Bone marrow (tissue), 2 donors: ENCODE results near the gene MT1A.
"Not testable (repeated sequence)": the region's sequence is repeated elsewhere in the genome, so short reads cannot be mapped to it uniquely, and the experiment has no call there.

Source experiments
- DNase-seq, 2 donors: peaks; one replicate each; lab custom pipeline; 2025; lab: John Stamatoyannopoulos, UW

MT1A gene

DNA sequence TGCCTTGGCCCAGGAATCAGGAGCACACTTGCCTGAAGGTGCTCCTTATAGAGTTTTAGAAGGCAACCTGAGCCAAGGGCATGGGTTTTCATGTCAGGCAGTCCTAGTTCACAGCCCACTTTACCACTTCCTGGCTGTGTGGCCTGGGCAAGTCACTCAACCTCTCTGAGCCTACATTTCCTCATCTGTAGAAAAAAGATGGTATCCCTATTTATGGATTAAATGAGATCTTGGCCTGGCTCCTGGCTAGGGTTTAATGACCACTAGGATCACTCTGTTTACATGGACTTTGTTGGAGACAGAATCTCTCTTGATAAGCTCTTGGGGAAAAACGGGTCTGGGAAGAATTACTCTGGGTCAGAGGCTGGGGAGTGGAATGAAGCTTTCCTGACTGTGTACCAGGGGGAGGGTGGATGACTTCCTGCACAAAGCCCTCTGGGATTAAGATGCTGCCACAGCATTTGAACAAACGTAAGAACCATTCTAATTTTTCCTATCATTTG is 27.8 kb upstream of the MT1A start:
- no peak for DNase-seq

DNA sequence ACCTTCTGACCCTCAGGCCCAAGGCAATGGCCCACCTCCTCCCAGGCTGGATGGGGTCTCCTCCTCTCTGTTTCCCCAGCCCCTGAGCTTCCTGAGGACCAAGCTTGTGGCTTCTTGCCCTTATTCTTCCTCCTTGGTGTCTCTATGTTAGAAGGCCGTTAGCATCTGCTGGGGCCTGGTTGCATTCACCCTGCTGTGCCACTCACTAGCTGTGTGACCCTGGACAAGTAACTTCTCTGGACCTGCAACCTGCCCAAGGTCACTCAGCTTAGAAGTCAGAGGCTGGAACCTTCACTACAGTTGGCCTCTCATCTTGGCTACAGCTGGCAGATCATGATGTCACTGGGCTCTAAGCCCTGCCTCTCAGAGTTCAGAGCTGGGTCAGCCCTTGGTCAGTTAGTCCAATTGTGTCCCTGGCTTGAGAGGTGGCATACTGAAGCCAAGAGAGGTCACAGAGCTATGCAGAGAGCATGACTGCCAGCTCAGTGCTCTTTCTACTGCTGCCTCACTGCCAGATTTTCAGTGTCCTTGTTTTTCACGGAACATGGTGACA is 27.1 kb upstream of the MT1A start:
- no peak for DNase-seq

DNA sequence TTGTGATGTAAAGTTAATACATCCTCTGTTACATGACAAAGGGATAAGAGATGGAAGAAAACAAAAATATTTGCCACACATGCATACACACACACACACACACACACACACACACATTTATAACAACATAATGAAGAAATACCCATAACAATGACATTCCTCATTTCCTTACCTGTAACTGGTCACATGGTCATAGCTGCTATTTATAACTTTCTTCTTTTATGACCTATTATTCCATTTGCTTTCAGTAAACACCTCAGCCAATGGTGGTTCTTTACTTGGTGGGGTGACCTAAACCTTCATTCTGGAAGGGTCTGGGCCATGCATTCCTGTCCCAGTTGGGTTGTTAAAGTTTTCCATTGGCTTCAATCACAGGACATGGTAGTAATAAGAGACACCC is 24.8 kb upstream of the MT1A start:
- no peak for DNase-seq

GRCh38 chr16:56614549-56614991 is 23.9 kb upstream of the MT1A start:
- no peak for DNase-seq

- no peak for DNase-seq
Measured at GRCh38 chr16:56615353-56615752, 23.1 kb upstream of the MT1A start.

DNA sequence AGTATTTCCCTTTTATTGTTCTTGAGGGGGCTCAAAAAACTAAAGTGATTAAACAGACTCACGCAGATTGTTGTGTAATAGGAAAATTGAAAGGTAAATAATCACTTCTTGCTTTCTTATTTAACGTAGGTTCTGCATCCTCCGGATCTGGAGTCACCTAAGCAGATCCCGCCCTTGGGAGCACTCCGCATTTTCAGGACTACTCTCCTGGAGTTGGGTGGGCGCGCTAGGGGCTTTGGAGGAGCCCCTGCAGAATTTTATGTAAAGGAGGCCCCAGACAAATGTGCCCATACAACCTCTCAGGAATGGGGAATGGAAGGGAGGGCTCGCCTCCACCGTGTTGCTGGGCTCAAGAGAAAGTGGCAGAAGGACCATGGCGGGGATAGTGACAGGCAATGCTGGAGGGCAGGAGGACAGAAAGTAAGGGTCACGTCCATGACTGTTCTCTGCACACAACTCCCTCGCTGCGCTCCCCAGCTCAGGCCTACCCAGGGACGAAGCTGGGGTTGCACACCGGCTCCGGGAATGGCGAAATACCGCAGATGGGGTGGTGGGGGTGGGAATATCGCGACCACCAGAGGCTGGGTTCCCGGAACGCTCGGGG is 21.8 kb upstream of the MT1A start:
- DNase-seq = no peak

- no peak for DNase-seq
Measured at GRCh38 chr16:56617212-56618085, 21.0 kb upstream of the MT1A start.

GRCh38 chr16:56618138-56618537 is 20.3 kb upstream of the MT1A start:
- DNase-seq = no peak

DNA sequence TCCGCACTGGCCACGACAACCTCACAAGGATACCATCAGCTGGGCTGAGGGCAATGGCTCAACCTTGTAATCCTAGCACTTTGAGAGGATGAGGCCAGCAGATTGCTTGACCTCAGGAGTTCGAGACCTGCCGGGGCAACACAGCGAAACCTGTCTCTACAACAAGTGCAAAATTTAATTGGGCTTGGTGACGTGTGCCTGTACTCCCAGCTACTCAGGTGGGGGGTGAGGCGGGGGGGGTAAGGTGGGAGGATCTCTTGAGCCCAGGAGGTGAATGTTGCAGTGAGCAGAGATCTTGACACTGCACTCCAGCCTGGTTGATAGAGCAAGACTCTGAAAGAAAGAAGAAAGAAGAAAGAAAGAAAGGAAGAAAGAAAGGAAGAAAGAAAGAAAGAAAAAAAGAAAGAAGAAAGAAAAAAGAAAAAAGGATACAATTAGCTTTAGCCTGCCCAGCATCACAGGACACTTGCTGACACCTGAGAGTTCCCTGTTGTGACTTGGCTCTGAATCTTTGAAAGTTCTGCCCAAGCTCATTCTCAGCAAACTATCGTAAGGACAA is 18.0 kb upstream of the MT1A start:
- no peak for DNase-seq

GRCh38 chr16:56621665-56622445 is 16.6 kb upstream of the MT1A start:
- not testable (repeated sequence) for DNase-seq

DNA sequence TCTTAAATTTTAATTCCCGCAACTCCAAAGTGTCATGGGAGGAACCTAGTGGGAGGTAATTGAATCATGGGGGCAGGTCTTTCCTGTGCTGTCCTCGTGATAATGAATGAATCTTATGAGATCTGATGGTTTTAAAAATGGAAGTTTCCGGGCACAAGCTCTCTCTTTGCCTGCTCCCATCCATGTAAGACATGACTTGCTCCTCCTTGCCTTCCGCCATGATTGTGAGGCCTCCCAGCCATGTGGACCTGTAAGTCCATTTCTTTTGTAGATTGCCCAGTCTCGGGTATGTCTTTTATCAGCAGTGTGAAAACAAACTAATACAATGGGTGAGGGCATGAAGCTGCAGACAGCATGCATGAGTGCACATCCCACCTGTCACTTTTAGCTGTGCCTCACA is 15.3 kb upstream of the MT1A start:
- not testable (repeated sequence) for DNase-seq

DNA sequence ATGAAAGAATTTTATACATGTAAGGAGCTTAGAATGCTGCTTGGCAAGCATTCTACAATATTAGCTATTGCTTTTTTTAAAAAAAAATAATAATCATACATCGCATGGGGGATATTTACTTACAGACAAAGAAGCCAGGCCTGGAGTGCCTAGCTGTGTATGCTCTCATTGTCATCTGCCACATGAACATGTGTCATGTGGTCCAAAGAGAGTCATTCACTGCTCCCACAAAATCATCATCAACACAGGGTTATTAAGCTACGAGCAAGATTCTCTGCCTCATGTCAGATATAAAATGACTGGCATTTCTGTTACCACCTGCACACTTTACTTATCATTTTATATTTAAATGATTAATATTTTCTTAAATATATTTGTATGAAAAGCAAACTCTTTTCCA is 14.8 kb upstream of the MT1A start:
- DNase-seq = no peak

DNA sequence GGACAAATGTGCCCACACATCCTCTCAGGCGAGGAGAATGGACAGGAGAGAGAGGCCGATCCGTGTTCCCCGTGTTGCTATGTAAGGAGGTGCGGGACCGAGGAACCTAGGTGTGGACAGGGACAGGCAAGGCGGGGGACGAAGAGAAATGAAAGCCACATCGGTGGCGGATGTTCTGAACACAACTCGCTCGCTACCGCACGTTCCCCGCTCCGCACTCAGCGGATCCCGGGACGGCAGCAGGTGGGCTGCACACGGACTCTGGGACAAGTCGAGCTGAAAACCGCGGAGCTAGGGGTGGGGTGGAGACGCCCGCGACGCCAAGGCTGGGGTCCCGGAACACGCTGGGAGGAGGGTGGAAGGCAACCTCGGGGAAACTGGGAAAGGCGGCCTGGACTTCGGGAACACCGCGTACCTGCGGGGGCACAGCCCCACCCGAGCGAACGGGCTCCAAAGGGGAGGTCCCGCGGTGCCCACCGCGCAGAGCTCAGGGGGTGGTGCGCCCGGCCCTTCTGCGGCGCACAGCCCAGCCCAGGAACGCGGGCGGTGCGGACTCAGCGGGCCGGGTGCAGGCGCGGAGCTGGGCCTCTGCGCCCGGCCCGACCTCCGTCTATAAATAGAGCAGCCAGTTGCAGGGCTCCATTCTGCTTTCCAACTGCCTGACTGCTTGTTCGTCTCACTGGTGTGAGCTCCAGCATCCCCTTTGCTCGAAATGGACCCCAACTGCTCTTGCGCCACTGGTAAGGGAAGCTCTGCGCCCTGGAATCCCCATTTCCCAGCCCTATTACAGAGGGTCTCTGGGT is 13.1 kb upstream of the MT1A start, which contains the start of gene MT1E:
MT1E (plus strand) TSS at position 642 of the 803 bp plus-strand sequence; CDS start at position 713, 71 bp downstream.
- peak in 1 of 2 donors; percentile 34 for DNase-seq

DNA sequence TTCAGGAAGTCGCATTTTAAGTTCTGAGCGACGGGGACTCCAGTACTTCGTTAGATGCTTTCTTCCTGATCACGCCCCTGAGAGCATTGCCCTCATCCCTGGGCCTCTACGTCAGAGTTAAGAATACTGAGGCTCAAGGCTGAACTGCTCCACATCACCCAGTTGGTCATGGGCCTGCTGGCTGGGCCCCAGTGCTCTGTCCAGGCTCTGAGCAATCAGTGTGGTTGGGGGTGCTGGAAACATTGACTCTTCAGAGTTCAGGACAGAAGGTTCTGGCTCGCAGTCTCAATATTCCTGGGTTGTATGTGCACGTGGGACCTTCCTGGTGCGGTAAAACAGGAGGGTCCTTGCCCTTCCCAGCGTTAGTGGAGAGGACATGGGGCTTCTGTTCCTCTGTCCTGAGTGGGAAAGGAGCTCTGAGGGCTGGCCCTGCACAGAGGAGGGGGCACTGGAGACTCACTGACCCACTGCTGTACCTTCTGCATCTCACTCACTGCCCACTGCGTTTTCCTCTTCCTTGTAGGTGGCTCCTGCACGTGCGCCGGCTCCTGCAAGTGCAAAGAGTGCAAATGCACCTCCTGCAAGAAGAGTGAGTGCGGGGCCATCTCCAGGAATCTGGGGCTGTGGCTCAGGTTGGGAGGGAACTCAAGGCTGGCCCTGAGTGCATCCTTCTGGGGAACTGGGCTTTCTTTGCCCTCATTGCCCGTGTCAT is 12.4 kb upstream of the MT1A start:
- no peak for DNase-seq

GRCh38 chr16:56626685-56627084 is 11.8 kb upstream of the MT1A start:
- DNase-seq = no peak

DNA sequence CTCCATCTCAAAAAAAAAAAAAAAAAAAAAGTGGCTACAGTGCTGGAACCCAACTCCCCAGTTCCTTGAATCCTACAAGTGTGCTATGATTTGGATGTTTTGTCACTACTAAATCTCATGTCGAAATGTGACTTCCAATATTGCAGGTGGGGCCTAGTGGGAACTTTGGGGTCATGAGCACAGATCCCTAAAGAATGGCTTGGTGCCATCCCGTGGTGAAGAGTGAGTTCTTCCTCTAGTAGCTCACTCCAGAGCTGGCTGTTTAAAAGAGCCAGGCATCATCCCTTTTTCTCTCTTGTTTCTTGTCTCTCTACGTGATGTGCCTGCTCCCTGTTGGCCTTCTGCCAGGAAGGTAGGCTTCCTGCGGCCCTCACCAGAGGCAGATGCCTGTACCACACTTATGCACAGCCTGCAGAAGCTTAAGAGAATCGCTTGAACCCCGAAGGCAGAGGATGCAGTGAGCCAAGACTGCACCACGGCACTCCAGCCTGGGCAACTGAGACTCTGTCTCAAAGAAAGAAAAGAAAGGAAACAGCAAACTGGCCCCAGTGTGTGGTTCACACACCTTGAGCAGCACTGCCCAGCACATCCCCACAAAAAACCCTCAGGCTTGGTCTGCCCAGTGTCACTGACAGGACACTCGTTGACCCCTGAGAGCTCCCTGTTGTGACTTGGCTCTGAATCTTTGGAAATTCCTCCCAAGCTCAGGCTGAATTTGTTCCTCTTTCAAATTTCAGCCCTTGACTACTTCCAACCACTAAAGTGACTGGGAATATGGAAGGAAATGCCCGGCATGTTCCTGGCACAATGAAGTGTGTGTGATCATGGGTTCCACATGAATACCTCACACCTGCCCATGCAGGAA is 9.7 kb upstream of the MT1A start:
- DNase-seq = no peak

GRCh38 chr16:56629531-56629930 is 8.9 kb upstream of the MT1A start:
- no peak for DNase-seq

- DNase-seq = no peak
Measured at GRCh38 chr16:56630134-56630533, 8.3 kb upstream of the MT1A start.

- no peak for DNase-seq
Measured at GRCh38 chr16:56631197-56631596, 7.3 kb upstream of the MT1A start.
